ENCODE measurements around the gene SLC3A2.

SLC3A2 gene

GRCh38 chr11:62881579-62882430, 1.1 kb downstream of the SLC3A2 start:
- peak; percentile 93 for DNase-seq (ENCODE audit: low spot score)

GRCh38 chr11:62882431-62882749, 1.7 kb downstream of the SLC3A2 start:
- DNase-seq (ENCODE audit: low spot score): no peak

DNA sequence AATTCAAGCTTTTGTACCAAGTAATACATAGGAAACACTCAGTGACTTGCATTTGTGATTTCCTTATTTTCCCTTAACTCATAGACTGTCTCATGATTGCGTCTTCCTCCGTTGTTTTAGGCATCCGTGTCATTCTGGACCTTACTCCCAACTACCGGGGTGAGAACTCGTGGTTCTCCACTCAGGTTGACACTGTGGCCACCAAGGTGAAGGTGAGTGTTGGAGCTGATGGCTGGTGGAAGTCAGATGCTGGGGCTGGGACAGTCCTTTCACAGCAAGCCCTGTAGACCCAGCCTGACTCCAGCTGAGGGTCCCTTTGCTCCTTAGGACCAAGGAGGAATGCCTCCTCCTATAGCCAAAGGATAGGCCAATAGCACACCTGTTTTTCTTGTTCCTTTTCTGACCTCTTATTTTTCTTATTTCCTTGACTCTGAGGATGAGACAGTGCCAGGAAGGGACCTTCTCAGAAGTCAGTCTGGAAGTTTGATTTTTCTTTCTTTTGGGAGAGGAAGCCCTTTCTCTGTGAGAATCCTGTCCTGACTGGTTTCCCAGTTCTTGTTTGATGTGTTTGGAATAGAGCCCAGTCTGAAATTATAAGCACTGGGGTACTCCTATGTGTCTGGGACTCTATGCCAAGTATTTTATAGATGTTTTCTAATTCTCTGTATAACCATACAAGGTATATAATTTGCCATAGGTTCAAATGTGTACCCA, 2.2 kb downstream of the SLC3A2 start:
- DNase-seq (ENCODE audit: low spot score): no peak

DNA sequence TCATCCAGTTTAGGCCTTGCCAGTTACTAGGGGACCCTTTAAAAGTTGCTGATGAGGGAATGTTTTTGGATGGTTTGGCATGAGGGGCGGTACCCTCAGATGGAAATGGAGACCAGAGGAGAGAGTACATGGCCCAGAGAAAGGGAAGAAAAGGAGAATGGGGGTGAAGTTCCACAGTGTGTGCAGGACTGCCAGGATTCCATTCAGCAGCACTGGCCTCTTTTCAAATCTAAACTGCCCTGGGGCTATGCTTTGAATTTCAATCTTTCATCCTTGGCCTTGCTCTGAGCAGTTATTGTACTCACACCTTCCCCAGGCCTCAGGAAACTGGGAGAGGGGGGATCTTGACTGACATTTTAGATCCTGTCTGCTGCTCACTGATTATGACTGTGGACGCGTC, 3.0 kb downstream of the SLC3A2 start:
- DNase-seq (ENCODE audit: low spot score): no peak

GRCh38 chr11:62885137-62885750, 4.5 kb downstream of the SLC3A2 start:
- no peak for DNase-seq (ENCODE audit: low spot score)

DNA sequence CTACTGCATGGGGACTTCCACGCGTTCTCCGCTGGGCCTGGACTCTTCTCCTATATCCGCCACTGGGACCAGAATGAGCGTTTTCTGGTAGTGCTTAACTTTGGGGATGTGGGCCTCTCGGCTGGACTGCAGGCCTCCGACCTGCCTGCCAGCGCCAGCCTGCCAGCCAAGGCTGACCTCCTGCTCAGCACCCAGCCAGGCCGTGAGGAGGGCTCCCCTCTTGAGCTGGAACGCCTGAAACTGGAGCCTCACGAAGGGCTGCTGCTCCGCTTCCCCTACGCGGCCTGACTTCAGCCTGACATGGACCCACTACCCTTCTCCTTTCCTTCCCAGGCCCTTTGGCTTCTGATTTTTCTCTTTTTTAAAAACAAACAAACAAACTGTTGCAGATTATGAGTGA, 7.7 kb downstream of the SLC3A2 start:
- DNase-seq (ENCODE audit: low spot score): no peak

DNA sequence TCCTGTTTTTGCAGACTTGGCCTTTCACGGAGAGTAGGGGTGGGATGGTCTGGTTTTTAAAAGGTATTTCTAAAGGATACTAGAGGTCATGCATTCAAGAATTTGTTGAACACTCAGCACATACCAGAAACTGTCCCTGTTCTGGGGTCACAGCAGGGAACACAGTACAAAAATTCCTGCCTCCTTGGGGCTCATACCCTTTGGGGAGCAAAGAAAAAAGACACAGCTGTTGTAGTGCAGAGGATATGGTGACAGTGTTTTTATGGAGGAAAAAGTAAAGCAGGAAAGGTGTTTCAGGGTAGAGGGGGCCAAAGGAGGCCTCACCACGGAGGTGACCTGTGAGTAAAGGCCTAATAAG, 8.4 kb downstream of the SLC3A2 start:
- no peak for DNase-seq (ENCODE audit: low spot score)

DNA sequence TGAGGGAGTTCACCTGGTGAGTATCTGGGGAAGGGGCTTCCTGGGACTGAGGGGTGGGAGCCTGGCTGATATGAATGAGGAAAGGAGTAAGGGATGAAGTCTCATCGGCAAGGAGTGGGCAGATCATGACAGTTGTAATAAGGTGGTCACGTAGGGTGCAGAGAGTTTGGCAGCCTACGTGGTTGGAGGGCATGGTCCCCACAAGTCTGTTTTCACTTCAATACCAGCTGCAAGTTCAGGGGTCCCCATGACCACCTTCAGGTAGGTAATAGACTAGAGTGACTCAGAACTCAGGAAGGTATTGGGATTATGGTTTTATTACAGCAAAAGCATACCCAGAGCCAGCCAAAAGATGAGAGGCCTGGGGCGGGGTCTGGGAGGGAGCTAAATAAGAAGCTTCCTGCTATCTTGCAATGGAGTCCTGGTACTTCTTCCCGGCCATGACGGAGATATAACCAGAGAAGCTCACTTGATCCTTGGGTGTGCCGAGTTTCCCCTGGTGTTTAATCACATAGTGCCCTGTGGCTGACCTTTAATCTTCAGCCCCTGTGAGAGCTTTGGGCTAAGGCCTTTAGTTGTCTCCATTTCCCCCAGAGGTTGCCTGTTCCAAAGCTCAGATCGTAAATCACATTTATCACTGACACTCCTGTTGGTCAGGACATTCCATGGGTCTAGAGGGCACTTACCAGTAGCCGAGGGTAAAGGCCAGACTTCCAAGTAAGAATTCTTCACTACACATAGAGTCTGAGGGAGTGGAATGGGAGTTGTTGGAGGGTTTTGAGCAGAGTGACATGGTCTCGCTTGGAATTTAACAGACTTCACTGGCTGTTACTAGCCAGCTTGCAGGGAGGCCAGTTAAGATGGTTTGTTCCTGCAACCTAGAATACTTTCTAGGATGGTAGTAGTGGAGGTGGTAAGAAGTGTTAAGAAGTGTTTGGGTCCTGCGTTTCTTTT, 9.1 kb downstream of the SLC3A2 start:
- no peak for DNase-seq (ENCODE audit: low spot score)

- no peak for DNase-seq (ENCODE audit: low spot score)
These were observed 11.6 kb downstream of the SLC3A2 start for GRCh38 chr11:62892077-62892922.

- no peak for DNase-seq (ENCODE audit: low spot score)
These were observed 14.8 kb downstream of the SLC3A2 start for GRCh38 chr11:62895501-62895900.

DNA sequence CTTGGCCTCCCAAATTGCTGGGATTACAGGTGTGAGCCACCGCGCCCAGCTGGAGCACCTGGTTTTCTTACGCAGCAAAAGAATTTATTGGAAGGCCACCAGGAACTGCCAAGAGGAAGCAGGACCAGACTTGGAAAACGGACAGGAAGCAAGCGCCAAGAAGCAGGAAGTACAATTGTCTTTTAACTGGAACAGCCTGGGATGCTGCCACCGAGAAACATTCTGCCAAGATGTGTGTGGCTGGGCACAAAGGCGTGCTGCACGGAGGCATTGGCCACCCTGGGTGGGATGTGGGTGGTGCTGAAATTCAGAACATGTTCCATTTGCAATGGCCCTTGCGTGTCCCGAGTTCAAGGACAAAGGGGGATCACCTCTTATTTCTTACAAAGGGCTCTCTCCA, 15.4 kb downstream of the SLC3A2 start:
- DNase-seq (ENCODE audit: low spot score): no peak

DNA sequence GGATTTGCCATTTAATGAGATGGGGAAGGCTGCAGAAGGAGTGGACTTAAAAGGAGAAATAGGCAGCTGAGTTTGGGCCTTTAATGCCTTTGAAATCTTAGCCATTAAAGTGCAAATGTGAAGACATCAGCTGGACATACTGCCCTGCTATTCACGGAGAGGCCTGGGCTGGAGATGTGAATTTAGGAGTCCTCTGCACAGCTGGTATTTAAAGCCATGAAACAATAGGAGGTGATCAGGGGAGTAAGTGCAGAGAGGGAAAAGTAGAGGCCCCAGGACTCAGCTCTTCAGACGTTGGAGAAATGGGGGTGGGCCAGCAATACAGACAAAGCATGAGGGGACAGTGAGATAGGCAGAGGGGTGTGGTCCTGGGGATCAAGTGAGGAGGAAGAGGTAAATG, 16.6 kb downstream of the SLC3A2 start:
- no peak for DNase-seq (ENCODE audit: low spot score)

GRCh38 chr11:62898027-62898426, 17.3 kb downstream of the SLC3A2 start:
- DNase-seq (ENCODE audit: low spot score): no peak

DNA sequence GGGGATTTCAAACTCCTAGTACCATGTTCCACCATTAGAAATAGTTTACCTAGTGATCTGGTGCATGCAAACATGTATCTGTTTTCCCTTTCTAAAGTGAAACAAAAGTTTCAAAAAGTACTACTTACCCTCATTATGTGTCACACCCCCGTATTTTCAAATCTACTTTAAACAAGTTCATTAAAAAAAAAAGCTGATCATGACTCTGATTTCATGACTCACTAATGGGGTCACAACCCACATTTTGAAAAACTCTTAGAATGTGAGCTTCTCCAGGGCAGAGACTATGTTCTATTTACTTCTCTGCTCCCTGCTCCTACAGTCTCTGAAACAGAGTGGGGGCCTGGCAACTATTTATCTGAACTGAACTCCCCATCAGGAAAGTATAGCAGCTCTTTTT, 22.2 kb downstream of the SLC3A2 start:
- DNase-seq (ENCODE audit: low spot score): no peak

DNA sequence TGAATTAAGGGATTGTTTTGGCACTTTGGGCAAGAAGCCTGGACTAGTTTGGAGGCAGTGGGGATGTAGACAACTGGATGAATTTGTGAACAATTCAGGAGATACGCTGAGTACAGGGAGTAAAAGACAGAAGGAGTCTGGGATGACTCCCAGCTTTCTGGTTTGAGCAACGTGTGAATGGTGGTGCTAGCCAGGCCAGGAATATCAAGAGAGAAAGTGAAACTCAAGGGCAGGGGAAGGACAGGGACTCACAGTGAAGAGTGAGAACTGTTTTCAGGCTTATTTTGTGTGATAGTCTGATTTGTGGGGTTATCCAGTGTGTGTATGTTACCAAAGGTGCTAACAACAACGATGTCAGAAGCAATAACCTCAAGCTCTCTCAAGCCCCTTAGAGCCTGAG, 24.6 kb downstream of the SLC3A2 start:
- no peak for DNase-seq (ENCODE audit: low spot score)

DNA sequence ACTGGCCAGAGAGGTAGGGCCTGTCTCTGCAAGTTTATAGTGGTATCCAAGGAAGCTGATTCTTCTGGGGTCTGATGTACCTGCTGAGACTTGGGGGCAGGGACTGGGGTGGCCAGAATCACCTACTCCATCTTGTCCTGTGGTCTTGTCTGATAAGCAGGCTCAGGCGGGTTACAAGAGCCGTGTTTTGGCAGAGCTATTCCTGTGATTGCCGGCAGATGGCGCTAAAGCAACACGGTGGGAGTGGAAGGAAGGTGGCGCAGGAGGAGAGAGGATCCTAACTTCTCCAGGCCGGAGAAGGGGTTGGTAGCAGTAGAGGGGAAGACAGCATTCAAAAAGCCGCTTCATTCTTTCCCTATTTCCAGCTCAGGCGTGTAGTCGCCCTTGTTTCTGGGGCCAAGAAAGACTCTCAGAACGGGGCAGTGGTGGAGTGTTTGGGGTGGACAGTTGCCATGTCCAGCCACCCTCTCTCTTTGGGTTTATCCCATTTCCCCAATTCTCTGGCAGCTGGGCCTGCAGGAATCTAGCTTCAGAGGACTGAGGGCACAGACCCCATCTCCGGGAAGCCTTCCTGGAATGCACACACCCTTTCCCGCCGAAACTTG, 25.3 kb downstream of the SLC3A2 start:
- DNase-seq (ENCODE audit: low spot score): peak; percentile 81

GRCh38 chr11:62908468-62909072, 27.9 kb downstream of the SLC3A2 start:
- no peak for DNase-seq (ENCODE audit: low spot score)

GRCh38 chr11:62909107-62909894, 28.6 kb downstream of the SLC3A2 start:
- no peak for DNase-seq (ENCODE audit: low spot score)

GRCh38 chr11:62910141-62910882, 29.6 kb downstream of the SLC3A2 start:
- no peak for DNase-seq (ENCODE audit: low spot score)
